ENCODE data around the gene LHPP. TPM values are rescaled to one million over a fixed set of nuclear protein-coding genes. Genes with fewer than 3 reads are reported as not detected.
"Not testable (repeated sequence)": the region's sequence is repeated elsewhere in the genome, so short reads cannot be mapped to it uniquely, and the experiment has no call there.

Gene LHPP
- total RNA-seq, 2 experiments from 2014 or later: 15.3 to 19.6 TPM

GRCh38 chr10:124429576-124429975 lies 32.0 kb upstream of the LHPP start:
- no peaks in the 10 kb centered on the region for H3K4me1 Mint-ChIP-seq (ENCODE audit: low read depth)
- no peaks in the 10 kb centered on the region for H3K36me3 Mint-ChIP-seq (ENCODE audit: low read depth)
- ATAC-seq (ENCODE audit: poor library complexity) (no peak), DNase-seq (no peak)
- peaks cover 37% of the 10 kb centered on the region for H3K27me3 Mint-ChIP-seq
- ChIA-PET POLR2A (no interaction called here), CTCF (no interaction called here)
- no peak for TF ChIP-seq CTCF (IDR thresholded peaks at IDR 0.05)
- no peaks in the 10 kb centered on the region for H3K9me3 Mint-ChIP-seq
- H3K27me3 ChIP-seq (ENCODE audit: control insufficient read depth in 1 of 2, insufficient read depth in 2 of 2, low read length in 2 of 2): peaks cover 0 to 2% of the 10 kb centered on the region in 2 experiments
- no peak overlapping the region for H3K4me3 Mint-ChIP-seq
- no peaks in the 10 kb centered on the region for H3K4me1 ChIP-seq (ENCODE audit: insufficient read depth, low read length)
- intact Hi-C loops (cut with DNase I, micrococcal nuclease): no loop called here
- H3K4me3 ChIP-seq (ENCODE audit: low read length): no peak overlapping the region
- no peaks in the 10 kb centered on the region for H3K36me3 ChIP-seq (ENCODE audit: insufficient read depth, low read length)
- H3K27ac Mint-ChIP-seq: no peak overlapping the region
- H3K27ac ChIP-seq (ENCODE audit: low read depth in 1 of 2, low read length in 2 of 2): no peak overlapping the region
- no peaks in the 10 kb centered on the region for H3K9me3 ChIP-seq (ENCODE audit: control insufficient read depth in 1 of 2, insufficient read depth in 1 of 2, low read length in 2 of 2)

GRCh38 chr10:124430077-124430476 lies 31.5 kb upstream of the LHPP start:
- Mint-ChIP-seq H3K36me3 (ENCODE audit: low read depth) (no peaks in the 10 kb centered on the region), H3K27me3 (peaks cover 37% of the 10 kb centered on the region), H3K4me1 (ENCODE audit: low read depth) (no peaks in the 10 kb centered on the region), H3K4me3 (no peak overlapping the region), H3K27ac (no peak overlapping the region), H3K9me3 (no peaks in the 10 kb centered on the region)
- Histone ChIP-seq H3K36me3 (ENCODE audit: insufficient read depth, low read length) (no peaks in the 10 kb centered on the region), H3K4me3 (ENCODE audit: low read length) (no peak overlapping the region), H3K27ac (ENCODE audit: low read depth in 1 of 2, low read length in 2 of 2) (no peak overlapping the region), H3K27me3 (ENCODE audit: control insufficient read depth in 1 of 2, insufficient read depth in 2 of 2, low read length in 2 of 2) (peaks cover 0 to 2% of the 10 kb centered on the region in 2 experiments), H3K9me3 (ENCODE audit: control insufficient read depth in 1 of 2, insufficient read depth in 1 of 2, low read length in 2 of 2) (no peaks in the 10 kb centered on the region), H3K4me1 (ENCODE audit: insufficient read depth, low read length) (no peaks in the 10 kb centered on the region)
- no peak for ATAC-seq (ENCODE audit: poor library complexity)
- TF ChIP-seq CTCF (IDR thresholded peaks at IDR 0.05): no peak
- ChIA-PET CTCF (no interaction called here), POLR2A (no interaction called here)
- no peak for DNase-seq
- intact Hi-C loops (cut with DNase I, micrococcal nuclease): no loop called here

DNA sequence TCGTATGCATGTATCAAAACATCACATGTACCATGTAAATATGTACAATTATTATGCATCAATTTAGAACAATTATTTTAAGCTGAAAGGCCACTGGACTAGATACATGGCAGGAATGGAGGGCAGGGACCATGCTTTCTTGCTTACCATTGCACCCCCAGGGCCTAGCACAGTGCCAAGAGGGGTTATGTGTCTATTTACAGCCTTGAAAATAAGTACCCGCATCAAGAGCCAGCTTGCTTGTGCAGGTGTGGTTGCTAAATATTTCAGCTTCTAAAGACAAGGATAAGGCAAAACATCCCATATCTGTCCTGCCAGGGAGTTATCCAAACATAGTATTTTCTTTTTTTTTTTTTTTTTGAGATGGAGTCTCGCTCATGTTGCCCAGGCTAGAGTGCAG lies 28.2 kb upstream of the LHPP start:
- ChIA-PET POLR2A (no interaction called here), CTCF (no interaction called here)

DNA sequence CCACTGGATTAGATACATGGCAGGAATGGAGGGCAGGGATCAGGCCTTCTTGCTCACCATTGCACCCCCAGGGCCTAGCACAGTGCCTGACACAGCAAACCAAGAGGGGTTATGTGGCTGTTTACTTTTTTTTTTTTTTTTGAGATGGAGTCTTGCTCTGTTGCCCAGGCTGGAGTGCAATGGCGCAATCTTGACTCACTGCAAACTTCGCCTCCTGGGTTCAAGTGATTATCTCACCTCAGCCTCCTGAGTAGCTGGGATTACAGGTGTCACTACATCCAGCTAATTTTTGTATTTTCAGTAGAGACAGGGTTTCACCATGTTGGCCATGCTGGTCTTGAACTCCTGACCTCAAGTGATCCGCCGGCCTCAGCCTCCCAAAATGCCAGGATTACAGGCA lies 25.9 kb upstream of the LHPP start:
- H3K9me3 ChIP-seq (ENCODE audit: control insufficient read depth in 1 of 2, insufficient read depth in 1 of 2, low read length in 2 of 2); H3K9me3 Mint-ChIP-seq; POLR2A ChIA-PET; H3K36me3 ChIP-seq (ENCODE audit: insufficient read depth, low read length); H3K27me3 ChIP-seq (ENCODE audit: control insufficient read depth in 1 of 2, insufficient read depth in 2 of 2, low read length in 2 of 2); H3K27ac Mint-ChIP-seq; H3K27ac ChIP-seq (ENCODE audit: low read depth in 1 of 2, low read length in 2 of 2); H3K4me3 ChIP-seq (ENCODE audit: low read length); ATAC-seq (ENCODE audit: poor library complexity); H3K4me1 Mint-ChIP-seq (ENCODE audit: low read depth); CTCF ChIA-PET; DNase-seq; intact Hi-C loops (cut with DNase I, micrococcal nuclease); H3K4me3 Mint-ChIP-seq; H3K36me3 Mint-ChIP-seq (ENCODE audit: low read depth); H3K4me1 ChIP-seq (ENCODE audit: insufficient read depth, low read length): not testable (repeated sequence)
- peaks cover 18% of the 10 kb centered on the region for H3K27me3 Mint-ChIP-seq

More for the DNA sequence above, 28.2 kb upstream of the LHPP start:
- Mint-ChIP-seq H3K9me3 (no peaks in the 10 kb centered on the region), H3K4me3 (no peak overlapping the region), H3K36me3 (ENCODE audit: low read depth) (no peaks in the 10 kb centered on the region), H3K27ac (no peak overlapping the region), H3K4me1 (ENCODE audit: low read depth) (no peaks in the 10 kb centered on the region), H3K27me3 (peaks cover 29% of the 10 kb centered on the region)
- Histone ChIP-seq H3K4me3 (ENCODE audit: low read length) (no peak overlapping the region), H3K27me3 (ENCODE audit: control insufficient read depth in 1 of 2, insufficient read depth in 2 of 2, low read length in 2 of 2) (no peaks in the 10 kb centered on the region), H3K4me1 (ENCODE audit: insufficient read depth, low read length) (peaks cover 4% of the 10 kb centered on the region), H3K36me3 (ENCODE audit: insufficient read depth, low read length) (no peaks in the 10 kb centered on the region), H3K9me3 (ENCODE audit: control insufficient read depth in 1 of 2, insufficient read depth in 1 of 2, low read length in 2 of 2) (no peaks in the 10 kb centered on the region), H3K27ac (ENCODE audit: low read depth in 1 of 2, low read length in 2 of 2) (no peak overlapping the region)
- no peak for TF ChIP-seq CTCF (IDR thresholded peaks at IDR 0.05)
- intact Hi-C loops (cut with DNase I, micrococcal nuclease): no loop called here
- ATAC-seq (ENCODE audit: poor library complexity) (no peak), DNase-seq (no peak)

Data from CD4-positive, alpha-beta T cell (primary cell).